Peyer's patch (tissue), 4 donors: ENCODE results near the gene ZNF324. TPM values are rescaled to one million over a fixed set of nuclear protein-coding genes. Genes with fewer than 3 reads are reported as not detected.
"Not testable (repeated sequence)": the region's sequence is repeated elsewhere in the genome, so short reads cannot be mapped to it uniquely, and the experiment has no call there.

Source experiments
- DNase-seq, 3 donors: peaks; one replicate each; pipeline ENCODE4 v3.0.0-alpha.2; 2017 to 2019
- H3K27ac ChIP-seq, 4 donors: fragments of 200-600 bp; sonication (generic); one replicate each; pipeline ENCODE4 v1.5.1; 2016 to 2019
- H3K27me3 ChIP-seq, 2 donors: fragments of 200-600 bp; sonication (generic); one replicate each; pipeline ENCODE4 v1.5.1; 2019
- H3K36me3 ChIP-seq, 3 donors: fragments of 200-600 bp; sonication (generic); one replicate each; pipeline ENCODE4 v1.5.1; 2016 to 2019
- H3K4me1 ChIP-seq, 4 donors: fragments of 200-600 bp; sonication (generic); one replicate each; pipeline ENCODE4 v1.5.1; 2016 to 2019
- H3K4me3 ChIP-seq, 4 donors: fragments of 200-600 bp; sonication (generic); 1 replicate in 3 of 4; 2 replicates in 1 of 4; pipeline ENCODE4 v1.5.1; 2016 to 2019; ENCODE audit warnings: mild to moderate bottlenecking in 1 of 4
- H3K9me3 ChIP-seq, 4 donors: fragments of 200-600 bp; sonication (generic); one replicate each; pipeline ENCODE4 v1.5.1; 2016 to 2019; ENCODE audit warnings: mild to moderate bottlenecking in 1 of 4
- CTCF ChIP-seq, 6 experiments: fragments of 450-650 bp in 4 of 6; fragments of 200-600 bp in 2 of 6; sonication (generic) in 1 of 6; IDR thresholded peaks; one replicate each; pipeline ENCODE4 v1.5.1; 2017 to 2019; ENCODE audit warnings: antibody characterized with exemption in 6 of 6, mild to moderate bottlenecking in 3 of 6, moderate library complexity in 1 of 6
- POLR2A ChIP-seq, 2 donors: fragments of 450-650 bp; IDR thresholded peaks; one replicate each; pipeline ENCODE4 v1.5.1; 2017; ENCODE audit warnings: antibody characterized with exemption in 2 of 2, mild to moderate bottlenecking in 2 of 2, moderate library complexity in 2 of 2
- total RNA-seq, 4 donors: library from RNA; depleted of rRNA; stranded (reverse); fragments of >200 nt; gene quantifications; one replicate each; pipeline ENCODE4 v1.1.0, GENCODE V29; 2016

ZNF324 gene
- total RNA-seq, 4 donors from 2014 or later, result 12.4 to 31.2 (median 22.7) TPM

- H3K9me3 ChIP-seq, result peaks cover 0 to 5% (median 0%) of the 10 kb centered on the region in 4 donors
- no peak overlapping the region for H3K4me3 ChIP-seq
- TF ChIP-seq POLR2A (IDR thresholded peaks at IDR 0.05) (no peak), CTCF (IDR thresholded peaks at IDR 0.05) (no peak)
- no peak for DNase-seq
- H3K4me1 ChIP-seq, result peaks cover 0 to 10% (median 6%) of the 10 kb centered on the region in 4 donors
- no peaks in the 10 kb centered on the region for H3K36me3 ChIP-seq
- no peak overlapping the region for H3K27ac ChIP-seq
- no peaks in the 10 kb centered on the region for H3K27me3 ChIP-seq
Observed at GRCh38 chr19:58497634-58498170, 30.8 kb downstream of the ZNF324 start.

GRCh38 chr19:58498316-58499020, 31.6 kb downstream of the ZNF324 start:
- peak overlapping the region in 3 of 4 donors; percentile 52 to 81 (median 62) for H3K27ac ChIP-seq
- DNase-seq, result no peak
- H3K4me1 ChIP-seq, result peaks cover 0 to 10% (median 6%) of the 10 kb centered on the region in 4 donors
- no peaks in the 10 kb centered on the region for H3K27me3 ChIP-seq
- TF ChIP-seq CTCF (IDR thresholded peaks at IDR 0.05) (no peak), POLR2A (IDR thresholded peaks at IDR 0.05) (no peak)
- H3K36me3 ChIP-seq, result no peaks in the 10 kb centered on the region
- H3K9me3 ChIP-seq, result peaks cover 0 to 5% (median 0%) of the 10 kb centered on the region in 4 donors
- H3K4me3 ChIP-seq, result peak overlapping the region; percentile 37 to 60 (median 47)

GRCh38 chr19:58499021-58499927, 32.4 kb downstream of the ZNF324 start:
- Histone ChIP-seq H3K4me1 (peaks cover 0 to 10% (median 6%) of the 10 kb centered on the region in 4 donors), H3K4me3 (peak overlapping the region; percentile 37 to 60 (median 47)), H3K27me3 (no peaks in the 10 kb centered on the region), H3K27ac (peak overlapping the region; percentile 52 to 81 (median 59)), H3K9me3 (peaks cover 0 to 5% (median 0%) of the 10 kb centered on the region in 4 donors), H3K36me3 (no peaks in the 10 kb centered on the region)
- peak in 4 of 6 experiments; percentile 13 to 42 (median 28) for TF ChIP-seq CTCF (IDR thresholded peaks at IDR 0.05)
- TF ChIP-seq POLR2A (IDR thresholded peaks at IDR 0.05), result peak; percentile 23 to 45
- peak; percentile 97 to 99 (median 97) for DNase-seq

GRCh38 chr19:58500242-58500641, 33.4 kb downstream of the ZNF324 start:
- TF ChIP-seq POLR2A (IDR thresholded peaks at IDR 0.05) (no peak), CTCF (IDR thresholded peaks at IDR 0.05) (no peak)
- peak overlapping the region in 2 of 4 donors; percentile 51 to 60 for H3K4me3 ChIP-seq

GRCh38 chr19:58507602-58508223, 40.8 kb downstream of the ZNF324 start:
- not testable (repeated sequence) for H3K4me3 ChIP-seq, H3K36me3 ChIP-seq, H3K9me3 ChIP-seq, H3K27me3 ChIP-seq, H3K4me1 ChIP-seq, DNase-seq, H3K27ac ChIP-seq

More at GRCh38 chr19:58500242-58500641, 33.4 kb downstream of the ZNF324 start:
- no peaks in the 10 kb centered on the region for H3K36me3 ChIP-seq
- H3K4me1 ChIP-seq, result peaks cover 0 to 10% (median 6%) of the 10 kb centered on the region in 4 donors
- H3K9me3 ChIP-seq, result peaks cover 0 to 5% (median 0%) of the 10 kb centered on the region in 4 donors
- H3K27ac ChIP-seq, result no peak overlapping the region
- no peak for DNase-seq
- H3K27me3 ChIP-seq, result no peaks in the 10 kb centered on the region
